Measurements from ENCODE around the gene EML3. TPM values are rescaled to one million over a fixed set of nuclear protein-coding genes. Genes with fewer than 3 reads are reported as not detected.
"Not testable (repeated sequence)": the region's sequence is repeated elsewhere in the genome, so short reads cannot be mapped to it uniquely, and the experiment has no call there.

Gene EML3
- 116 TPM for total RNA-seq
- long read RNA-seq, transcript EML3-201 (22 exons, 3,017 nt): minor isoform, 7 of 84 reads
- long read RNA-seq, transcript EML3-202 (22 exons, 3,256 nt): major isoform, 18 of 84 reads
- long read RNA-seq, partial matches to known transcripts: 38 of 84 reads
- long read RNA-seq, other reads (novel, unspliced or antisense): 21 of 84 reads

GRCh38 chr11:62612366-62613290, at the start of gene EML3, which contains the start of gene ROM1:
EML3 (minus strand) TSS chr11:62612775; CDS start chr11:62612457, 318 bp downstream.
ROM1 (plus strand) TSS chr11:62613257; CDS start chr11:62613282, 25 bp downstream.
- peak; percentile 96 for DNase-seq (ENCODE audit: low spot score)

- DNase-seq (ENCODE audit: low spot score): no peak
Observed at GRCh38 chr11:62656796-62657429, 44.3 kb upstream of the EML3 start.

GRCh38 chr11:62654297-62654696, 41.7 kb upstream of the EML3 start:
- DNase-seq (ENCODE audit: low spot score): no peak

GRCh38 chr11:62652161-62653006, 39.8 kb upstream of the EML3 start:
- no peak for DNase-seq (ENCODE audit: low spot score)

GRCh38 chr11:62650283-62650682, 37.7 kb upstream of the EML3 start:
- not testable (repeated sequence) for DNase-seq (ENCODE audit: low spot score)

GRCh38 chr11:62649486-62649885, 36.9 kb upstream of the EML3 start:
- no peak for DNase-seq (ENCODE audit: low spot score)

GRCh38 chr11:62648967-62649364, 36.4 kb upstream of the EML3 start:
- DNase-seq (ENCODE audit: low spot score): no peak

- DNase-seq (ENCODE audit: low spot score): no peak
Observed at GRCh38 chr11:62648185-62648966, 35.8 kb upstream of the EML3 start.

GRCh38 chr11:62647609-62648005, 35.0 kb upstream of the EML3 start:
- DNase-seq (ENCODE audit: low spot score): no peak

- DNase-seq (ENCODE audit: low spot score): no peak
Observed at GRCh38 chr11:62646825-62647608, 34.4 kb upstream of the EML3 start.

GRCh38 chr11:62645946-62646824, 33.6 kb upstream of the EML3 start, which contains the start of gene GANAB:
GANAB (minus strand) TSS chr11:62646613; CDS start chr11:62646599, 14 bp downstream.
- peak; percentile 100 for DNase-seq (ENCODE audit: low spot score)

- no peak for DNase-seq (ENCODE audit: low spot score)
Observed at GRCh38 chr11:62645671-62645945, 33.0 kb upstream of the EML3 start.

GRCh38 chr11:62644220-62644619, 31.6 kb upstream of the EML3 start:
- no peak for DNase-seq (ENCODE audit: low spot score)

- DNase-seq (ENCODE audit: low spot score): no peak
Observed at GRCh38 chr11:62632492-62632891, 19.9 kb upstream of the EML3 start.

- no peak for DNase-seq (ENCODE audit: low spot score)
Observed at GRCh38 chr11:62627713-62628112, 15.1 kb upstream of the EML3 start.

GRCh38 chr11:62622476-62623089, 10.0 kb upstream of the EML3 start:
- no peak for DNase-seq (ENCODE audit: low spot score)

GRCh38 chr11:62621567-62622470, 9.2 kb upstream of the EML3 start, which contains the start of gene B3GAT3:
B3GAT3 (minus strand) TSS chr11:62621986; CDS start chr11:62621947, 39 bp downstream.
- peak; percentile 100 for DNase-seq (ENCODE audit: low spot score)

Data from mesenteric fat pad (tissue), 1 donor.